Measurements from ENCODE around the gene FRA10AC1. TPM values are rescaled to one million over a fixed set of nuclear protein-coding genes. Genes with fewer than 3 reads are reported as not detected.
A peak's percentile ranks its signal among the peaks of the same experiment; 100 is the strongest.

Gene FRA10AC1
- total RNA-seq, 1 experiment from 2014 or later, result 21.6 TPM

DNA sequence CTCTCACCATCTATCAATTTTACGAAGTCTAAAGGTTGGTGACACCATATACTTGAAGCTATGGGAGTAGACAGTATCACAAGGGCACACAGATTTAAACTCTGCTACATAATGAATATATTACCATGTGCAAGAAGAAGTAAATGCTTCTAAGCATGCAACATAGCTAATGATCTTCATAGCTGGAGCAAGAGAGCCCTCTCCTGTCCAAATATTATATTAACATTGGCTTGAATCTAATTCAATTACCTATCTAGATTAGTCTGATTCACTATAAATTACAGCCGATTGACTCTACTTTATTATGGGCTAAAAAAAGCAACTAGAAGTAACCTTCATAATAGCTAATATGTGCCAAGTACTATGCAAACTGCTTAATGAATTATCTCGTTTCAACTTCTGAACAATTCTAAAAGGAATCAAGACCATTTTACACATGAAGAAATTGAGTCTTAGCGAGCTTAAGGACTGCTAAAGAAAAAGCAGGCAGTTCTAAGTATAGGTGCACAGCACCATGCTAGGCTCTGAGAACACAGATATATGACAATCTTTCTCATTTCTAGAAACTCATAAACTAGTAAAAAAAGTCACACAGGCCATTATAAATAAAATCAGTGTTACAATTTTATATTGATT is 21.9 kb downstream of the FRA10AC1 start:
- intact Hi-C loops (cut with micrococcal nuclease; ENCODE audit: unreplicated experiment), result loop anchor here (2.0 kb wide), 2 partner anchors 126 to 304 kb away; no protein-coding TSS in a partner anchor
- ChIA-PET CTCF (interaction anchor here (0.6 to 1.4 kb wide), 4 partner anchors 126 to 304 kb away, joined by 3 to 21 read pairs (median 6); no protein-coding TSS in a partner anchor), POLR2A (ENCODE audit: low non-redundant PET) (no interaction called here)
- Histone ChIP-seq H3K4me3 (ENCODE audit: low read depth, low read length, poor library complexity, severe bottlenecking) (no peak overlapping the region), H3K27ac (ENCODE audit: low read depth, low read length, poor library complexity, severe bottlenecking) (no peak overlapping the region), H3K36me3 (ENCODE audit: insufficient read depth, low read length, poor library complexity, severe bottlenecking) (peaks cover 6% of the 10 kb centered on the region), H3K4me1 (ENCODE audit: insufficient read depth, low read length, poor library complexity, severe bottlenecking) (no peaks in the 10 kb centered on the region), H3K27me3 (replicated peaks; ENCODE audit: insufficient read depth, low read depth, low read length, poor library complexity) (no peaks in the 10 kb centered on the region), H3K9me3 (ENCODE audit: low read depth, low read length, poor library complexity, severe bottlenecking) (no peaks in the 10 kb centered on the region)
- no TSS peak for BruUV-seq (replicated peaks)
- TF ChIP-seq, protein P1, sequence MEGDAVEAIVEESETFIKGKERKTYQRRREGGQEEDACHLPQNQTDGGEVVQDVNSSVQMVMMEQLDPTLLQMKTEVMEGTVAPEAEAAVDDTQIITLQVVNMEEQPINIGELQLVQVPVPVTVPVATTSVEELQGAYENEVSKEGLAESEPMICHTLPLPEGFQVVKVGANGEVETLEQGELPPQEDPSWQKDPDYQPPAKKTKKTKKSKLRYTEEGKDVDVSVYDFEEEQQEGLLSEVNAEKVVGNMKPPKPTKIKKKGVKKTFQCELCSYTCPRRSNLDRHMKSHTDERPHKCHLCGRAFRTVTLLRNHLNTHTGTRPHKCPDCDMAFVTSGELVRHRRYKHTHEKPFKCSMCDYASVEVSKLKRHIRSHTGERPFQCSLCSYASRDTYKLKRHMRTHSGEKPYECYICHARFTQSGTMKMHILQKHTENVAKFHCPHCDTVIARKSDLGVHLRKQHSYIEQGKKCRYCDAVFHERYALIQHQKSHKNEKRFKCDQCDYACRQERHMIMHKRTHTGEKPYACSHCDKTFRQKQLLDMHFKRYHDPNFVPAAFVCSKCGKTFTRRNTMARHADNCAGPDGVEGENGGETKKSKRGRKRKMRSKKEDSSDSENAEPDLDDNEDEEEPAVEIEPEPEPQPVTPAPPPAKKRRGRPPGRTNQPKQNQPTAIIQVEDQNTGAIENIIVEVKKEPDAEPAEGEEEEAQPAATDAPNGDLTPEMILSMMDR (conservative IDR thresholded peaks at IDR 0.05; ENCODE audit: low read depth, low read length), result peak; percentile 53
- no peak for TF ChIP-seq EZH2 (IDR thresholded peaks at IDR 0.05; ENCODE audit: borderline replicate concordance, low read depth, low read length, poor library complexity, severe bottlenecking)
- peak; percentile 56 for DNase-seq (ENCODE audit: low spot score)

DNA sequence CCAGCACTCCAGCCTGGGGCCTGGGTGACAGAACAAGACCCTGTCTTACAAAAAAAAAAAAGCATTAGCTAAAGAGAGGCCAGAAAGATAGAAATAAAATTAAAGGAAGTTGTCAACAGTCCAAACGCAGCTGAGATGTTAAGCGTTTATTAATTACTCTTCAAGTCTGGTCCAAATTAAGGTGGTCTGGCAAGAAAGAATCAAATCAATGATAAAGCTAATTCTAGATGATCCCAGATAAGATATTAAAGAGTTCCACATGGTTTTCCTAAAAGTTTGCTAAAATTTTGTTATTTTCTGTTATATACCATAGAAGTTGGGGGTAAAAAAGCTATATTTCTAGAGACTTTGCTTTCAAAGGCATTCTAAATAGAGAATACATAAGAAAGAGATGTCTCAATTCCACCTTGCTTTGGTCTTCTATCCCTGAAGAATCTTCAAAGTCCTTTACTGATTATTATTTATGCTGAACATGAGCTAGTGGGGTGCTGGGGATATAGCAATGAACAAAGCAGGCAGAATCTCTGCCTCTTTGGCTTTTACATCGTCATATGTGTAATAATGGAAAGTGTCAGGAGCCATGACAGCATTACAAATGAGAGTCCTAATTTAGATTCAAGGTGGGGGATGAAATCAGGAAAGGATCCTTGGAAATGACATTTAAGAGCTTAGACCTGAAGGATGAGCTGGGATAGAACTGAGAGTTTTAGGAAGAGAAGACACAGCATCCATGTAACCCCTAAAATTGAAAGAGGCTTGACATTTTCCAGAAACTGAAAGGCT is 23.4 kb downstream of the FRA10AC1 start:
- ChIA-PET CTCF (interaction anchor here (1.4 kb wide), 2 partner anchors 124 to 137 kb away, joined by 4 to 10 read pairs; no protein-coding TSS in a partner anchor), POLR2A (ENCODE audit: low non-redundant PET) (no interaction called here)
- TF ChIP-seq, protein P1 (conservative IDR thresholded peaks at IDR 0.05; ENCODE audit: low read depth, low read length), result no peak
- no peak for TF ChIP-seq EZH2 (IDR thresholded peaks at IDR 0.05; ENCODE audit: borderline replicate concordance, low read depth, low read length, poor library complexity, severe bottlenecking)
- Histone ChIP-seq H3K36me3 (ENCODE audit: insufficient read depth, low read length, poor library complexity, severe bottlenecking) (peaks cover 15% of the 10 kb centered on the region), H3K9me3 (ENCODE audit: low read depth, low read length, poor library complexity, severe bottlenecking) (no peaks in the 10 kb centered on the region), H3K27ac (ENCODE audit: low read depth, low read length, poor library complexity, severe bottlenecking) (no peak overlapping the region), H3K4me3 (ENCODE audit: low read depth, low read length, poor library complexity, severe bottlenecking) (no peak overlapping the region), H3K27me3 (replicated peaks; ENCODE audit: insufficient read depth, low read depth, low read length, poor library complexity) (no peaks in the 10 kb centered on the region), H3K4me1 (ENCODE audit: insufficient read depth, low read length, poor library complexity, severe bottlenecking) (no peaks in the 10 kb centered on the region)
- BruUV-seq (replicated peaks), result no TSS peak
- no peak for DNase-seq (ENCODE audit: low spot score)
- intact Hi-C loops (cut with micrococcal nuclease; ENCODE audit: unreplicated experiment), result no loop called here

DNA sequence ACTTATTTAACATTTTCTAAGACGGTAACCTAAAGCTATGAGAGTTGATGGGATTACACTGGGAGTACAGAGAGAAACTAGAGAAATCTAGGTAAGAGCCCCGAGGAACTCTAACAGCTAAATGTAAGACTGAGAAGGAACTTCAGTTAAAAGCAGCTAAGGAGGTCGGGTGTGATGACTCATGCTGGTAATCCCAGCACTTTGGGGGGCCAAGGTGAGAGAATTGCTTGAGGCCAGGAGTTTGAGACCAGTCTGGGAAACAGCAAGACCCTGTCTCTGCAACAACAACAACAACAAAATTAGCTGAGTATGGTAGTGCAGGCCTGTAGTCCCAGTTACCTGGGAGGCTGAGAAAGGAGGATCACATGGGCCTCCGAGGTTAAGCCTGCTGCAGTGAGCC is 24.0 kb downstream of the FRA10AC1 start:
- intact Hi-C loops (cut with micrococcal nuclease; ENCODE audit: unreplicated experiment), result no loop called here
- H3K4me3 ChIP-seq (ENCODE audit: low read depth, low read length, poor library complexity, severe bottlenecking), result no peak overlapping the region
- DNase-seq (ENCODE audit: low spot score), result no peak
- H3K9me3 ChIP-seq (ENCODE audit: low read depth, low read length, poor library complexity, severe bottlenecking), result no peaks in the 10 kb centered on the region
- TF ChIP-seq, protein P1 (conservative IDR thresholded peaks at IDR 0.05; ENCODE audit: low read depth, low read length), result no peak
- TF ChIP-seq EZH2 (IDR thresholded peaks at IDR 0.05; ENCODE audit: borderline replicate concordance, low read depth, low read length, poor library complexity, severe bottlenecking), result no peak
- CTCF ChIA-PET, result interaction anchor here (1.4 kb wide), 1 partner anchor 124 kb away, joined by 10 read pairs; no protein-coding TSS in a partner anchor
- H3K4me1 ChIP-seq (ENCODE audit: insufficient read depth, low read length, poor library complexity, severe bottlenecking), result no peaks in the 10 kb centered on the region
- POLR2A ChIA-PET (ENCODE audit: low non-redundant PET), result no interaction called here
- H3K27ac ChIP-seq (ENCODE audit: low read depth, low read length, poor library complexity, severe bottlenecking), result no peak overlapping the region
- peaks cover 15% of the 10 kb centered on the region for H3K36me3 ChIP-seq (ENCODE audit: insufficient read depth, low read length, poor library complexity, severe bottlenecking)
- H3K27me3 ChIP-seq (replicated peaks; ENCODE audit: insufficient read depth, low read depth, low read length, poor library complexity), result no peaks in the 10 kb centered on the region
- BruUV-seq (replicated peaks), result no TSS peak
